Liver (tissue), 3 donors: ENCODE measurements around the gene LCN6.

Experiments used
- EGR1 ChIP-seq, 2 donors: IDR thresholded peaks; 2 replicates each; pipeline ENCODE4 v1.6.1; 2016 to 2018; ENCODE audit warnings: antibody characterized with exemption in 2 of 2, low read depth in 2 of 2
- FOXA1 ChIP-seq: IDR thresholded peaks from 2 replicates; pipeline ENCODE4 v1.6.1; 2016; ENCODE audit warnings: antibody characterized with exemption
- GABPA ChIP-seq, 2 donors: IDR thresholded peaks in 1 of 2; conservative IDR thresholded peaks in 1 of 2; 2 replicates each; pipeline ENCODE4 v1.6.1; 2016; ENCODE audit warnings: antibody characterized with exemption in 2 of 2, mild to moderate bottlenecking in 1 of 2, moderate library complexity in 1 of 2
- HNF4G ChIP-seq: IDR thresholded peaks from 2 replicates; pipeline ENCODE4 v1.6.1; 2016; ENCODE audit warnings: antibody characterized with exemption
- JUND ChIP-seq, 2 donors: IDR thresholded peaks; 2 replicates each; pipeline ENCODE4 v1.6.1; 2016; ENCODE audit warnings: antibody characterized with exemption in 2 of 2
- NR2F2 ChIP-seq: IDR thresholded peaks from 2 replicates; pipeline ENCODE4 v1.6.1; 2016; ENCODE audit warnings: antibody characterized with exemption
- RAD21 ChIP-seq, 2 donors: IDR thresholded peaks; 2 replicates each; pipeline ENCODE4 v1.6.1; 2016; ENCODE audit warnings: antibody characterized with exemption in 2 of 2, mild to moderate bottlenecking in 2 of 2
- RXRA ChIP-seq, 2 donors: IDR thresholded peaks; 2 replicates each; pipeline ENCODE4 v1.6.1; 2017 to 2018; ENCODE audit warnings: antibody characterized with exemption in 2 of 2, mild to moderate bottlenecking in 1 of 2
- TAF1 ChIP-seq: conservative IDR thresholded peaks from 2 replicates; pipeline ENCODE4 v1.6.1; 2016; ENCODE audit warnings: antibody characterized with exemption, mild to moderate bottlenecking
- YY1 ChIP-seq: IDR thresholded peaks from 2 replicates; pipeline ENCODE4 v1.6.1; 2016; ENCODE audit warnings: antibody characterized with exemption, mild to moderate bottlenecking
- TF ChIP-seq, protein P1 (sequence below): fragments of 150-350 bp; IDR thresholded peaks from 2 replicates; pipeline ENCODE4 v1.5.1; 2017; ENCODE audit warnings: improper control_type of control experiment, low read depth, low read length; ENCODE audit not compliant: missing input control
- TF ChIP-seq, protein P2 (sequence below): IDR thresholded peaks from 2 replicates; pipeline ENCODE4 v1.6.1; 2016; ENCODE audit warnings: antibody characterized with exemption
- TF ChIP-seq, protein P3 (sequence below): IDR thresholded peaks from 2 replicates; pipeline ENCODE4 v1.6.1; 2016; ENCODE audit warnings: antibody characterized with exemption, mild to moderate bottlenecking
- TF ChIP-seq, protein P4 (sequence below): IDR thresholded peaks from 2 replicates; pipeline ENCODE4 v1.6.1; 2016; ENCODE audit warnings: antibody characterized with exemption
- donor health status: healthy.
- donor health status: healthy.

DNA sequence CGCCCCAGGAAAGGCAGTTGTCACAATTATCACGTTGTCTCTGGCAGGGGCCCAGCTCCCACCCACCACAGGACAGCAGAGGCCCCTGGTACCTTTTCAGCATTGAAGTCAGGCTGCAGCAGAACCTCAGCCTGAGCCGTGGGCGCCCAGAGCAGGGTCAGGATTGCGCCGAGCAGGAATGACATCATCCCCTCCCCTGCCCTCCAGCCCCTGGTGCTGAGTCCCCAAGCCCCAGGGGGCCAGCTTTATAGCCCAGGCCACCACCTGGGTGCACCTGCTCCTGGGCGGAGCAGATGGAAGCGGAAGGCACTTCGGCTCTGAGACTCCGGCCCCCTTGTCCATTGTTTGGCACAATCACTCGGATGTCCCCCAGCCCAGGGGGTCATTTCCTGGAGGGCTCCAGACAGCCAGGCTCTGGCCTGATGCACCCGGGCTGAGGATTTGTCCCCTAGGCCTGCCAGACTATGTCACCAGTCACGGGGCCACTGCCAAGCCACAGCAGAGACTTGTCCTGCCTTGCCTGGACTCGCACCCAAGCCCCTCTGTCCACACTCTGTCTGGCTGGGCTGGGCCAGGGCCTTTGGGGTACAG is 16.1 kb upstream of the LCN6 start, which contains the start of gene LCN15:
- TF ChIP-seq, protein P1, sequence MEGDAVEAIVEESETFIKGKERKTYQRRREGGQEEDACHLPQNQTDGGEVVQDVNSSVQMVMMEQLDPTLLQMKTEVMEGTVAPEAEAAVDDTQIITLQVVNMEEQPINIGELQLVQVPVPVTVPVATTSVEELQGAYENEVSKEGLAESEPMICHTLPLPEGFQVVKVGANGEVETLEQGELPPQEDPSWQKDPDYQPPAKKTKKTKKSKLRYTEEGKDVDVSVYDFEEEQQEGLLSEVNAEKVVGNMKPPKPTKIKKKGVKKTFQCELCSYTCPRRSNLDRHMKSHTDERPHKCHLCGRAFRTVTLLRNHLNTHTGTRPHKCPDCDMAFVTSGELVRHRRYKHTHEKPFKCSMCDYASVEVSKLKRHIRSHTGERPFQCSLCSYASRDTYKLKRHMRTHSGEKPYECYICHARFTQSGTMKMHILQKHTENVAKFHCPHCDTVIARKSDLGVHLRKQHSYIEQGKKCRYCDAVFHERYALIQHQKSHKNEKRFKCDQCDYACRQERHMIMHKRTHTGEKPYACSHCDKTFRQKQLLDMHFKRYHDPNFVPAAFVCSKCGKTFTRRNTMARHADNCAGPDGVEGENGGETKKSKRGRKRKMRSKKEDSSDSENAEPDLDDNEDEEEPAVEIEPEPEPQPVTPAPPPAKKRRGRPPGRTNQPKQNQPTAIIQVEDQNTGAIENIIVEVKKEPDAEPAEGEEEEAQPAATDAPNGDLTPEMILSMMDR = no peak
- TF ChIP-seq FOXA1 = no peak
- no peak for TF ChIP-seq EGR1 (IDR thresholded peaks at IDR 0.05; ENCODE audit: low read depth in 2 of 2)
- TF ChIP-seq, protein P2, sequence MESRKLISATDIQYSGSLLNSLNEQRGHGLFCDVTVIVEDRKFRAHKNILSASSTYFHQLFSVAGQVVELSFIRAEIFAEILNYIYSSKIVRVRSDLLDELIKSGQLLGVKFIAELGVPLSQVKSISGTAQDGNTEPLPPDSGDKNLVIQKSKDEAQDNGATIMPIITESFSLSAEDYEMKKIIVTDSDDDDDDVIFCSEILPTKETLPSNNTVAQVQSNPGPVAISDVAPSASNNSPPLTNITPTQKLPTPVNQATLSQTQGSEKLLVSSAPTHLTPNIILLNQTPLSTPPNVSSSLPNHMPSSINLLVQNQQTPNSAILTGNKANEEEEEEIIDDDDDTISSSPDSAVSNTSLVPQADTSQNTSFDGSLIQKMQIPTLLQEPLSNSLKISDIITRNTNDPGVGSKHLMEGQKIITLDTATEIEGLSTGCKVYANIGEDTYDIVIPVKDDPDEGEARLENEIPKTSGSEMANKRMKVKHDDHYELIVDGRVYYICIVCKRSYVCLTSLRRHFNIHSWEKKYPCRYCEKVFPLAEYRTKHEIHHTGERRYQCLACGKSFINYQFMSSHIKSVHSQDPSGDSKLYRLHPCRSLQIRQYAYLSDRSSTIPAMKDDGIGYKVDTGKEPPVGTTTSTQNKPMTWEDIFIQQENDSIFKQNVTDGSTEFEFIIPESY = no peak
- TF ChIP-seq TAF1 = no peak
- no peak for TF ChIP-seq RXRA (IDR thresholded peaks at IDR 0.05)
- TF ChIP-seq, protein P3, sequence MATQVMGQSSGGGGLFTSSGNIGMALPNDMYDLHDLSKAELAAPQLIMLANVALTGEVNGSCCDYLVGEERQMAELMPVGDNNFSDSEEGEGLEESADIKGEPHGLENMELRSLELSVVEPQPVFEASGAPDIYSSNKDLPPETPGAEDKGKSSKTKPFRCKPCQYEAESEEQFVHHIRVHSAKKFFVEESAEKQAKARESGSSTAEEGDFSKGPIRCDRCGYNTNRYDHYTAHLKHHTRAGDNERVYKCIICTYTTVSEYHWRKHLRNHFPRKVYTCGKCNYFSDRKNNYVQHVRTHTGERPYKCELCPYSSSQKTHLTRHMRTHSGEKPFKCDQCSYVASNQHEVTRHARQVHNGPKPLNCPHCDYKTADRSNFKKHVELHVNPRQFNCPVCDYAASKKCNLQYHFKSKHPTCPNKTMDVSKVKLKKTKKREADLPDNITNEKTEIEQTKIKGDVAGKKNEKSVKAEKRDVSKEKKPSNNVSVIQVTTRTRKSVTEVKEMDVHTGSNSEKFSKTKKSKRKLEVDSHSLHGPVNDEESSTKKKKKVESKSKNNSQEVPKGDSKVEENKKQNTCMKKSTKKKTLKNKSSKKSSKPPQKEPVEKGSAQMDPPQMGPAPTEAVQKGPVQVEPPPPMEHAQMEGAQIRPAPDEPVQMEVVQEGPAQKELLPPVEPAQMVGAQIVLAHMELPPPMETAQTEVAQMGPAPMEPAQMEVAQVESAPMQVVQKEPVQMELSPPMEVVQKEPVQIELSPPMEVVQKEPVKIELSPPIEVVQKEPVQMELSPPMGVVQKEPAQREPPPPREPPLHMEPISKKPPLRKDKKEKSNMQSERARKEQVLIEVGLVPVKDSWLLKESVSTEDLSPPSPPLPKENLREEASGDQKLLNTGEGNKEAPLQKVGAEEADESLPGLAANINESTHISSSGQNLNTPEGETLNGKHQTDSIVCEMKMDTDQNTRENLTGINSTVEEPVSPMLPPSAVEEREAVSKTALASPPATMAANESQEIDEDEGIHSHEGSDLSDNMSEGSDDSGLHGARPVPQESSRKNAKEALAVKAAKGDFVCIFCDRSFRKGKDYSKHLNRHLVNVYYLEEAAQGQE = no peak
- no peak for TF ChIP-seq YY1
- no peak for TF ChIP-seq RAD21 (IDR thresholded peaks at IDR 0.05)
- TF ChIP-seq, protein P4, sequence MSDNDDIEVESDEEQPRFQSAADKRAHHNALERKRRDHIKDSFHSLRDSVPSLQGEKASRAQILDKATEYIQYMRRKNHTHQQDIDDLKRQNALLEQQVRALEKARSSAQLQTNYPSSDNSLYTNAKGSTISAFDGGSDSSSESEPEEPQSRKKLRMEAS = no peak
- no peak for TF ChIP-seq NR2F2
- no peak for TF ChIP-seq GABPA (IDR thresholded peaks at IDR 0.05 in 1 of 2, conservative IDR thresholded peaks at IDR 0.05 in 1 of 2)
- TF ChIP-seq JUND (IDR thresholded peaks at IDR 0.05) = no peak
- no peak for TF ChIP-seq HNF4G
